ENCODE results near the gene KRT1. TPM values are rescaled to one million over a fixed set of nuclear protein-coding genes. Genes with fewer than 3 reads are reported as not detected.

The KRT1 gene
- total RNA-seq, 1 donor from 2014 or later = not detected

DNA sequence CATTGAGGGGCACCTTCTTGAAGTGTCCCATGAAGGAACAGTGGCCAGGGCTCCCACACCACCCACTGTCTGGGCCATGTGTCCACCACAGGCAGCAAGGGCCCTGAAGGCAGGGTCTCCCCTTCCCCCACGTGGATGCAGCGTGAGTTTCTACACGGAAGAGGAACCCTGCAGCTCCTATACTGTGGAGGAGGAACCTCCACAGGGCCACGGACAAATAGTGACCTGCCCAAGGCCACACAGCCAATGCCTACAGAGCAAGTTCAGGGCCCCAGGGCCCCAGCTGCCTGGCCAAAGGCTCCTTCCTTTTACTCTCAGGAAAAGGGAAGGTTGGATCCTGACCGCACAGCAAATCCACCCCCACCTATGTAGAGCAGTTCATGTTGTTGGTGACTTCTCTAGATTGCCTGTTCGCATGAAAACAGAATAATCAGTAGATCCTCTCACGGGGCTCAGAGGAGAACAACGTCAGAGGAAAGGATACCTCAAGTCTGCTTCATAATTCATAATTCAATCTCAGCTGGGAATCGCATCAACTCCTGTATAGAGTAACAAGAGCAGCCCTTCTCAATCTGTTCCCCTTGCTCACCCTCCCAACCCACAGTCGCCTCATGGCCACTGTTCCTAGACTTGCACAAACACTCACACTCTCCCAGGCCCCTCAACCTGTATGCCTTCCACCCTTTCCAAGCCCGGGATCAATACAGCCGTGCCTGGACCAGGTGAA lies 50.8 kb downstream of the KRT1 start:
- Mint-ChIP-seq H3K27ac (ENCODE audit: unreplicated experiment) (no peak overlapping the region), H3K4me3 (ENCODE audit: unreplicated experiment) (no peak overlapping the region), H3K4me1 (ENCODE audit: unreplicated experiment) (peaks cover 13% of the 10 kb centered on the region), H3K36me3 (ENCODE audit: low read depth, unreplicated experiment) (no peaks in the 10 kb centered on the region), H3K27me3 (ENCODE audit: unreplicated experiment) (peaks cover 2% of the 10 kb centered on the region), H3K9me3 (ENCODE audit: unreplicated experiment) (no peaks in the 10 kb centered on the region)
- no peak for DNase-seq (ENCODE audit: low spot score)
- TF ChIP-seq, protein P1, sequence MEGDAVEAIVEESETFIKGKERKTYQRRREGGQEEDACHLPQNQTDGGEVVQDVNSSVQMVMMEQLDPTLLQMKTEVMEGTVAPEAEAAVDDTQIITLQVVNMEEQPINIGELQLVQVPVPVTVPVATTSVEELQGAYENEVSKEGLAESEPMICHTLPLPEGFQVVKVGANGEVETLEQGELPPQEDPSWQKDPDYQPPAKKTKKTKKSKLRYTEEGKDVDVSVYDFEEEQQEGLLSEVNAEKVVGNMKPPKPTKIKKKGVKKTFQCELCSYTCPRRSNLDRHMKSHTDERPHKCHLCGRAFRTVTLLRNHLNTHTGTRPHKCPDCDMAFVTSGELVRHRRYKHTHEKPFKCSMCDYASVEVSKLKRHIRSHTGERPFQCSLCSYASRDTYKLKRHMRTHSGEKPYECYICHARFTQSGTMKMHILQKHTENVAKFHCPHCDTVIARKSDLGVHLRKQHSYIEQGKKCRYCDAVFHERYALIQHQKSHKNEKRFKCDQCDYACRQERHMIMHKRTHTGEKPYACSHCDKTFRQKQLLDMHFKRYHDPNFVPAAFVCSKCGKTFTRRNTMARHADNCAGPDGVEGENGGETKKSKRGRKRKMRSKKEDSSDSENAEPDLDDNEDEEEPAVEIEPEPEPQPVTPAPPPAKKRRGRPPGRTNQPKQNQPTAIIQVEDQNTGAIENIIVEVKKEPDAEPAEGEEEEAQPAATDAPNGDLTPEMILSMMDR (IDR thresholded peaks at IDR 0.05; ENCODE audit: unreplicated experiment) = no peak

- Mint-ChIP-seq H3K9me3 (ENCODE audit: unreplicated experiment) (no peaks in the 10 kb centered on the region), H3K27me3 (ENCODE audit: unreplicated experiment) (peaks cover 2% of the 10 kb centered on the region), H3K36me3 (ENCODE audit: low read depth, unreplicated experiment) (no peaks in the 10 kb centered on the region), H3K4me3 (ENCODE audit: unreplicated experiment) (no peak overlapping the region), H3K27ac (ENCODE audit: unreplicated experiment) (no peak overlapping the region), H3K4me1 (ENCODE audit: unreplicated experiment) (peaks cover 13% of the 10 kb centered on the region)
- TF ChIP-seq, protein P1 (IDR thresholded peaks at IDR 0.05; ENCODE audit: unreplicated experiment) = no peak
- no peak for DNase-seq (ENCODE audit: low spot score)
Measured at GRCh38 chr12:52628841-52629240, 51.4 kb downstream of the KRT1 start.

- TF ChIP-seq, protein P1 (IDR thresholded peaks at IDR 0.05; ENCODE audit: unreplicated experiment) = no peak
- no peak for DNase-seq (ENCODE audit: low spot score)
- no peak overlapping the region for H3K4me3 Mint-ChIP-seq (ENCODE audit: unreplicated experiment)
- no peak overlapping the region for H3K27ac Mint-ChIP-seq (ENCODE audit: unreplicated experiment)
- H3K4me1 Mint-ChIP-seq (ENCODE audit: unreplicated experiment) = peaks cover 10% of the 10 kb centered on the region
- H3K36me3 Mint-ChIP-seq (ENCODE audit: low read depth, unreplicated experiment) = no peaks in the 10 kb centered on the region
- peaks cover 2% of the 10 kb centered on the region for H3K27me3 Mint-ChIP-seq (ENCODE audit: unreplicated experiment)
- H3K9me3 Mint-ChIP-seq (ENCODE audit: unreplicated experiment) = no peaks in the 10 kb centered on the region
Measured at GRCh38 chr12:52628111-52628507, 52.1 kb downstream of the KRT1 start.

GRCh38 chr12:52627395-52628110 lies 52.7 kb downstream of the KRT1 start:
- no peaks in the 10 kb centered on the region for H3K9me3 Mint-ChIP-seq (ENCODE audit: unreplicated experiment)
- peaks cover 10% of the 10 kb centered on the region for H3K4me1 Mint-ChIP-seq (ENCODE audit: unreplicated experiment)
- DNase-seq (ENCODE audit: low spot score) = no peak
- H3K4me3 Mint-ChIP-seq (ENCODE audit: unreplicated experiment) = no peak overlapping the region
- TF ChIP-seq, protein P1 (IDR thresholded peaks at IDR 0.05; ENCODE audit: unreplicated experiment) = no peak
- no peak overlapping the region for H3K27ac Mint-ChIP-seq (ENCODE audit: unreplicated experiment)
- no peaks in the 10 kb centered on the region for H3K36me3 Mint-ChIP-seq (ENCODE audit: low read depth, unreplicated experiment)
- H3K27me3 Mint-ChIP-seq (ENCODE audit: unreplicated experiment) = peaks cover 2% of the 10 kb centered on the region

Other genes with a start within 250 kb of the KRT1 start
- not detected for gene KRT75, start 246.0 kb downstream of the KRT1 start, total RNA-seq (ENCODE audit: unreplicated experiment)
- gene KRT6B, start 228.3 kb downstream of the KRT1 start, total RNA-seq (ENCODE audit: unreplicated experiment) = not detected
- not detected for gene KRT6C, start 206.6 kb downstream of the KRT1 start, total RNA-seq (ENCODE audit: unreplicated experiment)
- gene KRT6A, start 187.2 kb downstream of the KRT1 start, total RNA-seq (ENCODE audit: unreplicated experiment) = not detected
- gene KRT5, start 160.0 kb downstream of the KRT1 start, total RNA-seq (ENCODE audit: unreplicated experiment) = not detected
- not detected for gene KRT71, start 127.3 kb downstream of the KRT1 start, total RNA-seq (ENCODE audit: unreplicated experiment)
- not detected for gene KRT74, start 106.6 kb downstream of the KRT1 start, total RNA-seq (ENCODE audit: unreplicated experiment)
- 0.28 TPM for gene KRT72, start 78.9 kb downstream of the KRT1 start, total RNA-seq (ENCODE audit: unreplicated experiment)
- 0.77 TPM for gene KRT73, start 61.8 kb downstream of the KRT1 start, total RNA-seq (ENCODE audit: unreplicated experiment)
- not detected for gene KRT2, start 28.2 kb downstream of the KRT1 start, total RNA-seq (ENCODE audit: unreplicated experiment)
- not detected for gene KRT77, start 23.1 kb upstream of the KRT1 start, total RNA-seq (ENCODE audit: unreplicated experiment)
- gene KRT76, start 96.9 kb upstream of the KRT1 start, total RNA-seq (ENCODE audit: unreplicated experiment) = not detected
- gene KRT3, start 115.7 kb upstream of the KRT1 start, total RNA-seq (ENCODE audit: unreplicated experiment) = not detected
- gene KRT4, start 133.7 kb upstream of the KRT1 start, total RNA-seq (ENCODE audit: unreplicated experiment) = not detected
- gene KRT79, start 153.9 kb upstream of the KRT1 start, total RNA-seq (ENCODE audit: unreplicated experiment) = not detected
- not detected for gene KRT78, start 168.6 kb upstream of the KRT1 start, total RNA-seq (ENCODE audit: unreplicated experiment)
- gene KRT8, start 224.7 kb upstream of the KRT1 start, total RNA-seq (ENCODE audit: unreplicated experiment) = 194 TPM

Measured in endothelial cell (in vitro differentiated cells).